ENCODE measurements around the gene CHMP4A. TPM values are rescaled to one million over a fixed set of nuclear protein-coding genes. Genes with fewer than 3 reads are reported as not detected.
A peak's percentile ranks its signal among the peaks of the same experiment; 100 is the strongest.

CHMP4A gene
- total and polyA plus RNA-seq, 9 of the 15 experiments (the other 6 are each of a cell fraction or from before 2014, with no cell fraction given) = 28.8 to 104 (median 52.7) TPM

DNA sequence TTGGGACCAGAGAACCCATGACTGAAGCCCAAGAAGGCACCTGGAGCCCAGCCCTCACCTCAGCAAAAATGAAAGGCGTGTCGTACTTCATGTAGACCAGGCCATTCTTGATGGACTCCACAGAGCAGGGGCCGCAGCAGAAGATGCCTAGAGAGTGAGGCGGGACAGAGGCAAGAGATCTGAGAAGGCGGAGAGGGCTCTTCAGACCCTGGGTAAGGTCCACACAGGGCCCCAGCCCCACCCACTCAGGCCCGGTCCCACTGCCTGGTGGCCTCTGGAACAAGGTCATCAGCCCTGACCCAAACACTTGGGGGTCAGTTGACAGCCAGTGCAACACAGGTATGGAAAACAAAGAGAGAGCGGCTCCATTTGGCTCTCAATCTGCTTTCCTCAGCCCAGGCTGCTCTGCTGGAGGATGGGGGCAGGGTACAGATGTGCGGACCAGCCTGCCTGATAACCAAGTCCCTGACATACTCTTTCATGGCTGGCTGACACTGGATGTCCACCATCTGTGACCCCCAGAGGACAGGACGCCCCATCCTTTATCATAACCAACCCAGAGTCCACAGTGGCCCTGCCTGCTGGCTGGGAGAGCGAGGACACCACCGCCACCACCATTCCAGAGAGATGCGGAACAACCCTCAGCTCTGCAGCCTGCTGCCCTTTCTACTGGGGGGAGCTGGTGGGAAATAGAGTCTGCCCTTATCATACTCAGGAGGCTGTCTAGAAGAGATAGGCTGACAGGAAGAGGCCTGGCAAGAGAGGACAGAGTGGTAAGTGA lies 42.8 kb upstream of the CHMP4A start (continued):
- TF ChIP-seq TSC22D4 (tag; IDR thresholded peaks at IDR 0.05) = no peak
- TF ChIP-seq ZNF134 (CRISPR knock-in tag; conservative IDR thresholded peaks at IDR 0.05) = no peak
- TF ChIP-seq ASH1L (IDR thresholded peaks at IDR 0.05; ENCODE audit: borderline replicate concordance, low read depth, partially characterized antibody) = no peak
- peak; percentile 53; the same call in 1 of the 2 replicates for TF ChIP-seq SMARCE1 (IDR thresholded peaks at IDR 0.05)
- TF ChIP-seq POLR2A (conservative IDR thresholded peaks at IDR 0.05) = no peak
- TF ChIP-seq NFIC (IDR thresholded peaks at IDR 0.05) = peak; percentile 88
- TF ChIP-seq HDAC6 (IDR thresholded peaks at IDR 0.05; ENCODE audit: low read depth, low read length) = no peak
- TF ChIP-seq XRCC3 (IDR thresholded peaks at IDR 0.05) = no peak
- no peak for TF ChIP-seq TCFL5 (CRISPR knock-in tag; conservative IDR thresholded peaks at IDR 0.05)
- no peak for TF ChIP-seq ZNF347 (CRISPR knock-in tag; IDR thresholded peaks at IDR 0.05; ENCODE audit: low read depth)
- TF ChIP-seq NFE2L1 (tag; IDR thresholded peaks at IDR 0.05; ENCODE audit: borderline replicate concordance, low read depth) = no peak
- no peak for TF ChIP-seq SP2 (IDR thresholded peaks at IDR 0.05; ENCODE audit: extremely low read depth, low read depth, low read length, poor library complexity, severe bottlenecking)
- TF ChIP-seq TRIM24 (IDR thresholded peaks at IDR 0.05) = peak; percentile 86 to 90; a peak in 3 of 4 replicates
- TF ChIP-seq ZNF280B (CRISPR knock-in tag; IDR thresholded peaks at IDR 0.05) = no peak
- no peak for TF ChIP-seq CREBBP (IDR thresholded peaks at IDR 0.05; ENCODE audit: low read depth, low read length)
- peak; percentile 39 for TF ChIP-seq MEIS2 (IDR thresholded peaks at IDR 0.05; ENCODE audit: partially characterized antibody)
- TF ChIP-seq TCF3 (CRISPR knock-in tag; IDR thresholded peaks at IDR 0.05) = peak; percentile 93
- TF ChIP-seq SMAD4 (CRISPR knock-in tag; conservative IDR thresholded peaks at IDR 0.05) = peak; percentile 93
- TF ChIP-seq SIN3A (IDR thresholded peaks at IDR 0.05; ENCODE audit: borderline replicate concordance in 2 of 2, control insufficient read depth in 1 of 2, low read depth in 2 of 2, low read length in 2 of 2) = no peak
- peak; percentile 86; the same call in 1 of the 2 replicates for TF ChIP-seq CC2D1A (IDR thresholded peaks at IDR 0.05)
- TF ChIP-seq MAZ (CRISPR knock-in tag; conservative IDR thresholded peaks at IDR 0.05 in 1 of 2, IDR thresholded peaks at IDR 0.05 in 1 of 2) = 0 out of 4 replicates have a peak, but pooled peaks of 1 of the 2 experiments have one; percentile 46
- TF ChIP-seq BHLHE40 (IDR thresholded peaks at IDR 0.05; ENCODE audit: low read length) = peak; percentile 17; the same call in 1 of the 2 replicates
- TF ChIP-seq HDAC1 (IDR thresholded peaks at IDR 0.05) = peak in 1 of 2 experiments; percentile 71; a peak in 2 of 4 replicates
- TF ChIP-seq NBN (IDR thresholded peaks at IDR 0.05; ENCODE audit: low read depth) = 0 out of 2 replicates have a peak, but pooled peaks have one; percentile 41

Data from K562 (cell line).